ENCODE results near the gene PTTG1IP2.

PTTG1IP2 gene

GRCh38 chr7:90430614-90431460 is 38.6 kb upstream of the PTTG1IP2 start:
- Histone ChIP-seq H3K27me3 (ENCODE audit: low read depth, low read length) (no peaks in the 10 kb centered on the region), H3K4me3 (ENCODE audit: low read length) (no peak overlapping the region), H3K9ac (ENCODE audit: low read length) (no peak overlapping the region), H4K20me1 (ENCODE audit: insufficient read depth, low read length) (no peaks in the 10 kb centered on the region), H3K9me3 (ENCODE audit: insufficient read depth, low read length) (peaks cover 11% of the 10 kb centered on the region; the same call in 1 of the 2 replicates), H3K79me2 (ENCODE audit: low read length) (no peaks in the 10 kb centered on the region), H3K36me3 (replicated peaks; ENCODE audit: low read depth, low read length) (no peaks in the 10 kb centered on the region), H3K27ac (ENCODE audit: low read length) (no peak overlapping the region), H3K4me2 (ENCODE audit: low read length) (no peak overlapping the region), H2AFZ (ENCODE audit: low read depth, low read length) (no peak overlapping the region), H3K4me1 (ENCODE audit: low read length) (no peaks in the 10 kb centered on the region)
- TF ChIP-seq, protein P1, sequence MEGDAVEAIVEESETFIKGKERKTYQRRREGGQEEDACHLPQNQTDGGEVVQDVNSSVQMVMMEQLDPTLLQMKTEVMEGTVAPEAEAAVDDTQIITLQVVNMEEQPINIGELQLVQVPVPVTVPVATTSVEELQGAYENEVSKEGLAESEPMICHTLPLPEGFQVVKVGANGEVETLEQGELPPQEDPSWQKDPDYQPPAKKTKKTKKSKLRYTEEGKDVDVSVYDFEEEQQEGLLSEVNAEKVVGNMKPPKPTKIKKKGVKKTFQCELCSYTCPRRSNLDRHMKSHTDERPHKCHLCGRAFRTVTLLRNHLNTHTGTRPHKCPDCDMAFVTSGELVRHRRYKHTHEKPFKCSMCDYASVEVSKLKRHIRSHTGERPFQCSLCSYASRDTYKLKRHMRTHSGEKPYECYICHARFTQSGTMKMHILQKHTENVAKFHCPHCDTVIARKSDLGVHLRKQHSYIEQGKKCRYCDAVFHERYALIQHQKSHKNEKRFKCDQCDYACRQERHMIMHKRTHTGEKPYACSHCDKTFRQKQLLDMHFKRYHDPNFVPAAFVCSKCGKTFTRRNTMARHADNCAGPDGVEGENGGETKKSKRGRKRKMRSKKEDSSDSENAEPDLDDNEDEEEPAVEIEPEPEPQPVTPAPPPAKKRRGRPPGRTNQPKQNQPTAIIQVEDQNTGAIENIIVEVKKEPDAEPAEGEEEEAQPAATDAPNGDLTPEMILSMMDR (IDR thresholded peaks at IDR 0.05; ENCODE audit: low read depth, low read length), result no peak
- TF ChIP-seq EZH2phosphoT487 (IDR thresholded peaks at IDR 0.05; ENCODE audit: low read depth), result no peak

DNA sequence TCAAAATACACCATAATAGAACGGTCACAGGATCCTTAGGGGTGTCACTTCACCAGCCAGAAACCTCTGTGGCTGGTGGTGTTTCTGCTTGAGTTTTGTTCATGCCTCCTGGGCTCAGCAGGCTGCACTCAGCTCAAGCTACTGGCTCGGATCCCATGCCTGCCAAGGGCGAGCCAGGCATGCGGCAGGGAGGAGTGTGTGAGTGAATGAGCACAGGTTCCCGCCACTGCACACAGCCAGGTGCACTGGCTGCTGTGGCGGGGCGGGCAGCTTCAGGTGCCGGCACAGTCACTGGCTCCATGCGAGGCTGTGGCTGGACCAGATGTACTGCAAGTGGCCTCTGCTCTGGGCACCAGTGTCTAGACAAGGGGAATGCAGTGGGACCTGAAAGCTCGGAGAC is 36.7 kb upstream of the PTTG1IP2 start:
- H3K79me2 ChIP-seq (ENCODE audit: low read length), result no peaks in the 10 kb centered on the region
- H3K27me3 ChIP-seq (ENCODE audit: low read depth, low read length), result no peaks in the 10 kb centered on the region

GRCh38 chr7:90433221-90433620 is 36.2 kb upstream of the PTTG1IP2 start:
- Histone ChIP-seq H2AFZ (ENCODE audit: low read depth, low read length) (no peak overlapping the region), H3K4me2 (ENCODE audit: low read length) (no peak overlapping the region)
- TF ChIP-seq EZH2phosphoT487 (IDR thresholded peaks at IDR 0.05; ENCODE audit: low read depth), result no peak
- TF ChIP-seq, protein P1 (IDR thresholded peaks at IDR 0.05; ENCODE audit: low read depth, low read length), result no peak

More for the DNA sequence above, 36.7 kb upstream of the PTTG1IP2 start:
- Histone ChIP-seq H3K27ac (ENCODE audit: low read length) (no peak overlapping the region), H3K4me3 (ENCODE audit: low read length) (no peak overlapping the region), H3K4me1 (ENCODE audit: low read length) (no peaks in the 10 kb centered on the region), H4K20me1 (ENCODE audit: insufficient read depth, low read length) (no peaks in the 10 kb centered on the region), H2AFZ (ENCODE audit: low read depth, low read length) (no peak overlapping the region), H3K9ac (ENCODE audit: low read length) (no peak overlapping the region), H3K36me3 (replicated peaks; ENCODE audit: low read depth, low read length) (no peaks in the 10 kb centered on the region), H3K9me3 (ENCODE audit: insufficient read depth, low read length) (peaks cover 11% of the 10 kb centered on the region; the same call in 1 of the 2 replicates), H3K4me2 (ENCODE audit: low read length) (no peak overlapping the region)
- TF ChIP-seq, protein P1 (IDR thresholded peaks at IDR 0.05; ENCODE audit: low read depth, low read length), result no peak
- no peak for TF ChIP-seq EZH2phosphoT487 (IDR thresholded peaks at IDR 0.05; ENCODE audit: low read depth)

DNA sequence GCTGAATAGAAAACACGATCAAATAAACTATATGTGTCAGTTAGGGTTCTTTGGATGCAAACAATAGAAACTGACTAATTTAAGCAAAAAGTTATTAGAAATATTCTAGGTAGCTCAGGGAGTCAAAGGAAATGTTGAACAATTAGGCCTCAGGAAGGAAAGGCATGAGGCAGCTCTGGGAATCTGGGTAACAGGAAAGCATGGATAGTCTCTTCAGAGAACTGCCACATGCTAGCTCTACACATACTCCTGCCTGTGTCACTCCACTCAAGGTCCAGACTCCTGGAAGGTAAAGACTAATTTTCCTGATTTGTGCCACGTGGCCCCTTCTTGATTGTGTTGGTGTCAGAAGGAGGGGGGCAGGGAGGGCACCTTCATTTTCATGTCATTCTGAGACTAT is 23.8 kb upstream of the PTTG1IP2 start:
- Histone ChIP-seq H3K4me3 (ENCODE audit: low read length) (no peak overlapping the region), H3K36me3 (replicated peaks; ENCODE audit: low read depth, low read length) (no peaks in the 10 kb centered on the region), H3K79me2 (ENCODE audit: low read length) (no peaks in the 10 kb centered on the region), H3K9ac (ENCODE audit: low read length) (no peak overlapping the region), H3K9me3 (ENCODE audit: insufficient read depth, low read length) (no peaks in the 10 kb centered on the region), H4K20me1 (ENCODE audit: insufficient read depth, low read length) (no peaks in the 10 kb centered on the region), H3K27me3 (ENCODE audit: low read depth, low read length) (peaks cover 5% of the 10 kb centered on the region; the same call in 1 of the 2 replicates), H2AFZ (ENCODE audit: low read depth, low read length) (no peak overlapping the region), H3K27ac (ENCODE audit: low read length) (no peak overlapping the region), H3K4me1 (ENCODE audit: low read length) (no peaks in the 10 kb centered on the region), H3K4me2 (ENCODE audit: low read length) (no peak overlapping the region)
- TF ChIP-seq EZH2phosphoT487 (IDR thresholded peaks at IDR 0.05; ENCODE audit: low read depth), result no peak
- TF ChIP-seq, protein P1 (IDR thresholded peaks at IDR 0.05; ENCODE audit: low read depth, low read length), result no peak

More at GRCh38 chr7:90433221-90433620, 36.2 kb upstream of the PTTG1IP2 start:
- Histone ChIP-seq H3K9ac (ENCODE audit: low read length) (no peak overlapping the region), H4K20me1 (ENCODE audit: insufficient read depth, low read length) (no peaks in the 10 kb centered on the region), H3K4me3 (ENCODE audit: low read length) (no peak overlapping the region), H3K79me2 (ENCODE audit: low read length) (no peaks in the 10 kb centered on the region), H3K36me3 (replicated peaks; ENCODE audit: low read depth, low read length) (no peaks in the 10 kb centered on the region), H3K9me3 (ENCODE audit: insufficient read depth, low read length) (peaks cover 11% of the 10 kb centered on the region; the same call in 1 of the 2 replicates), H3K27ac (ENCODE audit: low read length) (no peak overlapping the region), H3K4me1 (ENCODE audit: low read length) (no peaks in the 10 kb centered on the region), H3K27me3 (ENCODE audit: low read depth, low read length) (no peaks in the 10 kb centered on the region)
